Muscle layer of colon (tissue), 2 donors: ENCODE data around the gene ASB4.
A peak's percentile ranks its signal among the peaks of the same experiment; 100 is the strongest.
"Not testable (repeated sequence)": the region's sequence is repeated elsewhere in the genome, so short reads cannot be mapped to it uniquely, and the experiment has no call there.

Experiments
- H3K27ac ChIP-seq: one replicate; pipeline ENCODE4 v1.7.0; 2013; ENCODE audit warnings: low read depth, mild to moderate bottlenecking, low read length, moderate library complexity
- H3K27me3 ChIP-seq, 2 donors: one replicate each; pipeline ENCODE4 v1.7.0; 2013; ENCODE audit warnings: low read length in 2 of 2, mild to moderate bottlenecking in 2 of 2; ENCODE audit not compliant: insufficient read depth in 2 of 2, control insufficient read depth in 1 of 2
- H3K36me3 ChIP-seq: one replicate; pipeline ENCODE4 v1.7.0; 2013; ENCODE audit warnings: mild to moderate bottlenecking, low read length; ENCODE audit not compliant: insufficient read depth
- H3K4me1 ChIP-seq: one replicate; pipeline ENCODE4 v1.7.0; 2013; ENCODE audit warnings: mild to moderate bottlenecking, low read length; ENCODE audit not compliant: insufficient read depth
- H3K4me3 ChIP-seq, 2 donors: one replicate each; pipeline ENCODE4 v1.7.0; 2013; ENCODE audit warnings: low read length in 2 of 2, low read depth in 1 of 2, mild to moderate bottlenecking in 1 of 2, moderate library complexity in 1 of 2
- H3K9ac ChIP-seq: one replicate; pipeline ENCODE4 v1.7.0; 2013; ENCODE audit warnings: low read length
- H3K9me3 ChIP-seq: one replicate; pipeline ENCODE4 v1.7.0; 2013; ENCODE audit warnings: mild to moderate bottlenecking, low read length
- donor health status: abdominal sarcoma.
- donor health status: Adenocarcinoma of cecum.

The ASB4 gene

DNA sequence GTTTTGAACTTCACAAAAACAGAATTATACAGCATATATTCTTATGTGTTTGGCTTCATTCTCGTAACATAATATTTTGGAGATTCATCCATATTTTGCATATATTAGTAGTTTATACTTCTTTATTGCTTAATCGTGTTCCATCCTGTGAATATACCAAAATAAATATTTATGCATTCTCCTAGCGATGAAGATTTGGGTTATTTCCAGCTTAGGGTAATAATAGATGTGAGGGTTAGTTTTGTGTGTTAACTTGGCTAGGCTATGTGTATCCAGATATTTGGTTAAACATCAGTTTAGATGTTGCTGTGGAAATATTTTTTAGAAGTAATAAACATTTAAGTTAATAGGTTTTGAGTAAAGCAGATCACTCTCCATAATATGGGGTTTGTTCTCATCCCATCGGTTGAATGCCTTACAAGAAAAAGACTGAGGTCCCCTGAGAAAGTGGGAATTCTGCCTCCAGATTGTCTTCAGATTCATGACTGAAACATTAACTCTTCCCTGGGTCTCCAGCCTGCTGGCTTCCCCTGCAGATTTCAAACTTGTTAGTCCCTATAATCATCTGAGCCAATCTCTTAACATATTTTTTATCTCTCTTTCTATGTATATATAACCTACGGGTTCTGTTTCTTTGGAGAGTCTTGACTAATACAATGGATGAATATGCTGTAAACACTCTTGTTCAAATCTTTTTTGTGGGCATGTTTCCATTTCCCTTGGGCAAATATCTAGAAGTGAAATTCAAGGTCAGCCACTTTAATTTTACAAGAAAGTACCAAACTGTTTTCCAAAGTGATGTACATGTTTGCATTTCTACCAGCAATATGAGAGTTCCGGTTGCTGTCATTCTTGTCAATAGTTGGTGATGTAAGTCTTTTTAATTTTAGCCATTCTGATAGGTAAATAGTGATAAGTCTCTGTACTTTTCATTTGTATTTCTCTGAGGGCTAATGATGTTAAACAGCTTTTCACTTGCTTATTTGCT, 61.9 kb downstream of the ASB4 start:
- H3K9ac ChIP-seq = no peak overlapping the region
- H3K27ac ChIP-seq = peak overlapping the region; percentile 68
- peaks cover 55% of the 10 kb centered on the region for H3K4me1 ChIP-seq
- no peaks in the 10 kb centered on the region for H3K9me3 ChIP-seq
- no peaks in the 10 kb centered on the region for H3K27me3 ChIP-seq
- H3K36me3 ChIP-seq = no peaks in the 10 kb centered on the region
- H3K4me3 ChIP-seq = no peak overlapping the region

DNA sequence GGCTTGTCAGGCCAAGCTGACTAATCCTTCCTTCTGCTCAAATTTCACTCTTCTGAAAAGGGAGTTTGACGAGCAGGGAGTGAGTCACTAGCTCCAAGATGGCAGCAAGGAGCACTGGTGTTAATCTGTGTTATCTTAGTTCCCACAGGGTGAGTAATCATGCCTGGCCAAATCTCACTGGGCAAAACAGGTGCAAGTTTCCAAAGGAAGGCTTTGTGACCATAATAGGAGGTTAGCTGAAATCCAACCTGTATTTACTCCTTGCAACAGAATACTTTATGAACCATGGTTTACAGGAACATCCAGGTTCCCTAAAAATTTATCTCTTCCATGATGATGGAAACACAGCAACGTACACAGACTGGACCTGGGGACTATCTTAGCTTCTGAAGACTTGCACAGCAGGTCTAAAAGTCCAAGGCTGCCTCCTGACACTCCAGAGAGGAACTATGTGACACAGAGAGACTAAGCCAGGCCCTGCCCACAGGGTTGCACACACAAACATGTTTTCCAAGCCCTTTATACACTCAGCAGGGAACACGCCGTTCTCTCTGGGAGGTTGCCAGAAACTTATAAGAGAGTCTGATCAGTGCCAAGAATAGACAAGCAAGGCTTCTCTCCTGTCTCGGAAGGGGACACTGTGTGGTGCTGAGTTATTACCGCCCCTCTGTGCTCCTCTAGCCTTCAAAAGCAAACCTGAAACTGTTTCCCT, 64.2 kb downstream of the ASB4 start:
- Histone ChIP-seq H3K4me1 (peaks cover 55% of the 10 kb centered on the region), H3K9ac (peak overlapping the region; percentile 22), H3K27ac (peak overlapping the region; percentile 77), H3K4me3 (peak overlapping the region in 1 of 2 donors; percentile 17), H3K36me3 (no peaks in the 10 kb centered on the region), H3K27me3 (no peaks in the 10 kb centered on the region), H3K9me3 (no peaks in the 10 kb centered on the region)

DNA sequence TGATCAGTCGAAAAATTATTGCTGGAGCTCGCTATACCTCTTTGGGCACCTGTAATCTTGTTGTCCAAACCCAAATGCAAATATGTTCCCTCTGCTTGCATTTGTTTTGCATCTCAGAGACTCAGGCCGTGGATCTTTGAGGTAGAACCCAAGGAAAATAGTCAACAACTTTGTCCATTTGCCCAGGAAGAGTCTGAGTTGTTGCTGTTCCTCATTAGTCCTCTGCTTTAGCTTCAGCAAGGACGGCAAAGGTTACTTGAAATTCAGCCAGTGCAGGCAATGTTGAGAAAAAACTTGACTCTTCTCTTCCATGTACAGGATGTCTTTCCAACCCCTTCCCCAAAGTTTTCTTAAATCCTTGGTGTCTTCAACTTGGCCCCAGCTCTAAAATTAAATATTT, 64.8 kb downstream of the ASB4 start:
- Histone ChIP-seq H3K36me3 (no peaks in the 10 kb centered on the region), H3K4me1 (peaks cover 53% of the 10 kb centered on the region), H3K27ac (peak overlapping the region; percentile 77), H3K9ac (peak overlapping the region; percentile 42), H3K9me3 (no peaks in the 10 kb centered on the region), H3K4me3 (peak overlapping the region in 1 of 2 donors; percentile 17), H3K27me3 (no peaks in the 10 kb centered on the region)

DNA sequence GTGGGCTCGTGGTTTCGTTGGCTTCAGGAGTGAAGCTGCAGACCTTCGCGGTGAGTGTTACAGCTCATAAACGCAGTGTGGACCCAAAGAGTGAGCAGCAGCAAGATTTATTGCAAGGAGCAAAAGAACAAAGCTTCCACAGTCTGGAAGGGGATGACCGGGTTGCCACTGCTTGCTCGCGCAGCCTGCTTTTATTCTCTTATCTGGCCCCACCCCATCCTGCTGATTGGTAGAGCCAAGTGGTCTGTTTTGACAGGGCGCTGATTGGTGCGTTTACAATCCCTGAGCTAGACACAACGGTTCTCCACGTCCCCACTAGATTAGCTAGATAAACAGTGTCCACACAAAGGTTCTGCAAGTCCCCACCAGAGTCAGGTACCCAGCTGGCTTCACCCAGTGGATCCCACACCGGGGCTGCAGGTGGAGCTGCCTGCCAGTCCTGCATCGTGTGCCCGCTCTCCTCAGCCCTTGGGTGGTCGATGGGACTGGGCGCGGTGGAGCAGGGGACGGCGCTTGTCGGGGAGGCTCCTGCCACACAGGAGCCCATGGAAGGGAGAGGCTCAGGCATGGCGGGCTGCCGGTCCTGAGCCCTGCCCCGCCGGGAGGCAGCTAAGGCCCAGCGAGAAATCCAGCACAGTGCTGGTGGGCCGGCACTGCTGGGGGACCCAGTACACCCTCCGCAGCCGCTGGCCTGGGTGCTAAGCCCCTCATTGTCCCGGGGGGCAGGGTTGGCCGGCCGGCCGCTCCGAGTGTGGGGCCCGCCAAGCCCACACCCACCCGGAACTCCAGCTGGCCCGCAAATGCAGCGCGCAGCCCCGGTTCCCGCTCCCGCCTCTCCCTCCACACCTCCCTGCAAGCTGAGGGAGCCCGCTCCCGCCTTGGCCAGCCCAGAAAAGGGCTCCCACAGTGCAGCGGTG, 66.5 kb downstream of the ASB4 start:
- H3K4me1 ChIP-seq = peaks cover 38% of the 10 kb centered on the region
- H3K27me3 ChIP-seq, H3K36me3 ChIP-seq, H3K9me3 ChIP-seq, H3K27ac ChIP-seq, H3K4me3 ChIP-seq, H3K9ac ChIP-seq: not testable (repeated sequence)

DNA sequence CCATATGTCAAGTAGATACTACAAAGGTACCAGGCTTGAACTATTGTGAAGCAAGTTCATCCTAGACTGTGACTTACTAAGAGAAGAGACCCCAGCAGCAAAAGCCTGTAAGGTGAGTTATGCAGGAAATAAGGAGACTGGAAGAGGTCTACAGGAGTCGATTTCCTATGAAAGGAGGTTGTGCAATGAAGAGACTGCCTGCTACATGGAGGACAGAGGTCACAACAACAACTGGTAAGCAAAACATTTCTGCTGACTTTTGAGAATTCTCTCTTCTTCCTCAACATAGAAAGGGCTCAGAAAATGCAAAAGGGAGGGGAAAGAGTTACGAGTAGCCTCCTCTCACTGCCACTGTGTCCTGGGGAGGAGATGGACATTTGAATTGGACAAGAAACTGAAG, 68.2 kb downstream of the ASB4 start:
- H3K27ac ChIP-seq = no peak overlapping the region
- H3K9ac ChIP-seq = no peak overlapping the region
- H3K9me3 ChIP-seq = no peaks in the 10 kb centered on the region
- H3K36me3 ChIP-seq = no peaks in the 10 kb centered on the region
- H3K4me3 ChIP-seq = no peak overlapping the region
- no peaks in the 10 kb centered on the region for H3K27me3 ChIP-seq
- peaks cover 24% of the 10 kb centered on the region for H3K4me1 ChIP-seq

DNA sequence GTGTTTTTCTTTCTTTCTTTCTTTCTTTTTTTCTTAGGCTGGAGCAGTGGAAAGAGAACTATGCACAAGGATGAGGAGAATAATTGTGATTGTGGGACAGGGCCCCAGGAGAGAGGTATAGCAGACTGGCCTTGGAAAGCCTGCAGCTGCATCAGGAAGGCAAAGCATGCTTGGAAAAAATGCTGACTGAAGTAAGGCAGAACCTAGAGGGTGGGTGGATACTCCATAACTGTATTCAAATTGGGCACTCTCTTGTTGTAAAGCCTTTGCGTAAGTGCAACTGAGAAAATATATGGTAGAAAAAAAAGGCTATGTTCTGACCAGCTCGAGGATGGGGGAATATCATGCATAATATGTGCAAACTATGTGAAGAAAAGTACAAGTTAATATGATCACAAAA, 71.0 kb downstream of the ASB4 start:
- Histone ChIP-seq H3K27ac (no peak overlapping the region), H3K27me3 (no peaks in the 10 kb centered on the region), H3K4me1 (no peaks in the 10 kb centered on the region), H3K36me3 (no peaks in the 10 kb centered on the region), H3K9ac (no peak overlapping the region), H3K4me3 (no peak overlapping the region), H3K9me3 (no peaks in the 10 kb centered on the region)

DNA sequence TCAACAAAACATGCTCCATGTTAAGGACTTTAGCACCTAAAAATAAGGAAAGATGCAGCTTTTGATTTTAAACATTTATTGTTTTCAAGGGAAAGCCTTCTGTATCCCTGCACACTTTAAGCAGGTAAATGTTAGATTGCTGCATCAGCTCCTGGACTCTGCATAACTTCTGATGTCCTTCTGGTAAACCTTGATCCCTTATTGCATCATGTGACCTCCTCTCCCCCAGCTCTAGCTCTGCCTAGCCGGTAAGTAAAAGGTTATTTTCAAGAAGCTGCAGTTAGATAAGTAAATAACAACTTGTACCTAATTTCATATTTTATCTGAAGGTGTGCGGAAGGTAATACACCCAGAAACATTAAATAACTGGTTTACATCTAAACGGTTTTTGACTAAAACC, 73.1 kb downstream of the ASB4 start:
- Histone ChIP-seq H3K36me3 (no peaks in the 10 kb centered on the region), H3K9me3 (no peaks in the 10 kb centered on the region), H3K27ac (no peak overlapping the region)

DNA sequence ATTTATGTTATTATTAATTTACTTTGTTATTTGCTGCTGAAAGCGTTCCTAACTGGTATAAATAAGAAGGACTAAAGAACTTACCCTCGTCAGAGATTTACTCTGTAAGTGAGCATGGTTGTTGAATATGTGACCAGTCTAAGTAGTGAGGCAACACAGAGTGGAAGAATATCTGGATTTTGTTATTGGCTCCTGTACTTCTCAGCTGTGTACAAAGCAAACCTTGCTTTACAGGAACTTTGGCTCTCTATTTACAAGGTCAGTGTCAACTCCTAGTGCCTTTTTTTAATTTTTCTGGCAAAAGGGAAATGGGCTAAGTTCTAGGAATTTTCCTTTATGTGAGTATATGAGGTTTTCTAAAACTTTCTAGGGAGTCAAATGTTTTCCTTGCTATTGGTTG, 74.9 kb downstream of the ASB4 start:
- Histone ChIP-seq H3K9ac (no peak overlapping the region), H3K27ac (no peak overlapping the region), H3K4me1 (no peaks in the 10 kb centered on the region), H3K4me3 (no peak overlapping the region), H3K36me3 (no peaks in the 10 kb centered on the region), H3K9me3 (no peaks in the 10 kb centered on the region), H3K27me3 (no peaks in the 10 kb centered on the region)

More for the DNA sequence above, 73.1 kb downstream of the ASB4 start:
- Histone ChIP-seq H3K4me3 (no peak overlapping the region), H3K4me1 (no peaks in the 10 kb centered on the region), H3K9ac (no peak overlapping the region), H3K27me3 (no peaks in the 10 kb centered on the region)

DNA sequence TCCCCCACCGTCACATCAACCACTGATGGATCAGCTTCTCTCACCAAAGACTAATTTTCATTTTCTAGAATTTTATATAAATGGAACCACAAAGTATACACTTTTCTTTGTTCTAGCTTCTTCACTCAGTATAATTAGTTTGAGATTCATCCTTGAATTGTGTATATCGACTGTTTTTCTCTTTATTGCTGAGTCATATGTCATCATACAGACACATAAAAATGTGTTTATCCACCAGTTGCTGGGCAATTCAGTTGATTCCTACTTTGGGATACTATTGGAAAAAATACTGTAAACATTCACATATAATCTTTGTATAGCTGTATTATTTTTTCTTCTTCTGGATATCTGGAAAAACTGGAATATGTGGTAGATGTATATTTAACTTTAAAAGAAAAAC, 84.0 kb downstream of the ASB4 start:
- Histone ChIP-seq H3K9ac (no peak overlapping the region), H3K4me1 (no peaks in the 10 kb centered on the region), H3K27ac (no peak overlapping the region), H3K4me3 (no peak overlapping the region), H3K27me3 (no peaks in the 10 kb centered on the region), H3K9me3 (no peaks in the 10 kb centered on the region), H3K36me3 (no peaks in the 10 kb centered on the region)

DNA sequence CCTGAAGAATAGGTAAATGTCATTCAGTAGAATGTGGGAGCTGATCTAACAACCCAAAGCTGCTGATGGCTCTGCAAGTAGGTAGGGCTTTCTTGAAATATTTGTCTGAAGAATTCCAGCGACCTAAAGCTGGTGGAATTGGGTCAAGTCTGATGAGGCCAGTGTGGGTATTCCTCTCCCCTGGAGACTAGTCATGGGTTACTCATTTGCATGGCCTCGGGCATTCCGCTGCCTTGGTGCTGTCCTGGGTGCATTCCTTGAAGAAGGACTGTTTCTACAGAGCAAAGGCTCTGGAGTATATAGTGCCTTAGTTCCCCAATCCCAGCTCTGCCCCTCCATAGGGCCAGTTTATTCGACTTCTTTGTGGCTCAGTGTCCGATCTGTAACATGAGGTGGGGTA, 91.4 kb downstream of the ASB4 start:
- no peak overlapping the region for H3K4me3 ChIP-seq
- H3K9ac ChIP-seq = no peak overlapping the region
- no peaks in the 10 kb centered on the region for H3K4me1 ChIP-seq
- H3K27ac ChIP-seq = no peak overlapping the region
- H3K36me3 ChIP-seq = no peaks in the 10 kb centered on the region
- H3K27me3 ChIP-seq = no peaks in the 10 kb centered on the region
- H3K9me3 ChIP-seq = no peaks in the 10 kb centered on the region

DNA sequence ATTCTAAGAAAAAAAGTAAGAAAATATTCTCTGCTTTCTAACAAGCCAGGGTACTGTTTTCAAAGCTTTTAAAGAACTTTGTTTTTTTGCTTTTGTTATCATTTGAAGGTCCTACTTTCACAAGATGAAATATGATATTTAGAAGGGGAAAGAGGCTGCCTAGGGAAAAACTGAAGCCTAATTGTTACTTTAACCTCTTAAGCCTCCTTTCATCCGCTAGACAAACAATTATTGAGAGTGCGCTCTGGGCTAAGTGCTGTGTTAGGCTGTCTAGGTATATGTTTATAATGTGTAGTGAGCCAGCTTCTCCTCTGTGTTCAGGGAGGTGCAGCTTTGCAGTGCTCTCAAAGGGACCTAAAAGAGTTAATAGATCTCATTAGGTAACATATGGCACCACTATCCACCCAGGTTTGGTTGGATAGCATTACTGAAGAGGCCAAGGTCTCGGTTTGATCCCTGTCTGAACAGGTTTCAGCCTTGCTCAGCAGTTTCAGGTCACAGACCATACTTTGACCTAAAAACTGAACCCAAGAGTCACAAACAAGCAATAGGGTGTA, 92.6 kb downstream of the ASB4 start:
- Histone ChIP-seq H3K9me3 (no peaks in the 10 kb centered on the region), H3K4me1 (no peaks in the 10 kb centered on the region), H3K9ac (no peak overlapping the region), H3K4me3 (no peak overlapping the region), H3K27me3 (no peaks in the 10 kb centered on the region), H3K36me3 (no peaks in the 10 kb centered on the region), H3K27ac (no peak overlapping the region)
